ENCODE data around the gene ZBTB5. TPM values are rescaled to one million over a fixed set of nuclear protein-coding genes. Genes with fewer than 3 reads are reported as not detected.
A peak's percentile ranks its signal among the peaks of the same experiment; 100 is the strongest.

The ZBTB5 gene
- total and polyA plus RNA-seq, 9 of the 15 experiments (the other 6 are each of a cell fraction or from before 2014, with no cell fraction given), result 2.3 to 43.2 (median 15.5) TPM

- TF ChIP-seq ZMIZ1 (IDR thresholded peaks at IDR 0.05; ENCODE audit: low read depth in 2 of 2, low read length in 2 of 2) (no peak), RAD21 (CRISPR knock-in tag; conservative IDR thresholded peaks at IDR 0.05 in 1 of 2, IDR thresholded peaks at IDR 0.05 in 1 of 2) (no peak), ZNF79 (CRISPR knock-in tag; IDR thresholded peaks at IDR 0.05; ENCODE audit: low read depth) (no peak), HLTF (IDR thresholded peaks at IDR 0.05) (no peak), TAF9B (IDR thresholded peaks at IDR 0.05; ENCODE audit: partially characterized antibody) (no peak), ZBTB11 (CRISPR knock-in tag; IDR thresholded peaks at IDR 0.05) (0 out of 6 replicates have a peak, but pooled peaks of 1 of the 3 experiments have one; percentile 16), NR3C1 (CRISPR knock-in tag; IDR thresholded peaks at IDR 0.05) (no peak), ETV5 (CRISPR knock-in tag; IDR thresholded peaks at IDR 0.05; ENCODE audit: low read depth) (0 out of 2 replicates have a peak, but pooled peaks have one; percentile 14), TCF3 (CRISPR knock-in tag; IDR thresholded peaks at IDR 0.05) (no peak), CAMTA2 (CRISPR knock-in tag; conservative IDR thresholded peaks at IDR 0.05) (no peak), DPF2 (IDR thresholded peaks at IDR 0.05) (peak; percentile 37; the same call in 1 of the 2 replicates), SLC30A9 (CRISPR knock-in tag; IDR thresholded peaks at IDR 0.05) (no peak), MYNN (IDR thresholded peaks at IDR 0.05) (no peak), MYNN (CRISPR knock-in tag; IDR thresholded peaks at IDR 0.05) (no peak), ZNF695 (CRISPR knock-in tag; IDR thresholded peaks at IDR 0.05) (no peak), NCOA6 (IDR thresholded peaks at IDR 0.05) (no peak)
- TF ChIP-seq, protein P1, sequence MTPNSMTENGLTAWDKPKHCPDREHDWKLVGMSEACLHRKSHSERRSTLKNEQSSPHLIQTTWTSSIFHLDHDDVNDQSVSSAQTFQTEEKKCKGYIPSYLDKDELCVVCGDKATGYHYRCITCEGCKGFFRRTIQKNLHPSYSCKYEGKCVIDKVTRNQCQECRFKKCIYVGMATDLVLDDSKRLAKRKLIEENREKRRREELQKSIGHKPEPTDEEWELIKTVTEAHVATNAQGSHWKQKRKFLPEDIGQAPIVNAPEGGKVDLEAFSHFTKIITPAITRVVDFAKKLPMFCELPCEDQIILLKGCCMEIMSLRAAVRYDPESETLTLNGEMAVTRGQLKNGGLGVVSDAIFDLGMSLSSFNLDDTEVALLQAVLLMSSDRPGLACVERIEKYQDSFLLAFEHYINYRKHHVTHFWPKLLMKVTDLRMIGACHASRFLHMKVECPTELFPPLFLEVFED (CRISPR knock-in tag; conservative IDR thresholded peaks at IDR 0.05), result no peak
- TF ChIP-seq, protein P2, sequence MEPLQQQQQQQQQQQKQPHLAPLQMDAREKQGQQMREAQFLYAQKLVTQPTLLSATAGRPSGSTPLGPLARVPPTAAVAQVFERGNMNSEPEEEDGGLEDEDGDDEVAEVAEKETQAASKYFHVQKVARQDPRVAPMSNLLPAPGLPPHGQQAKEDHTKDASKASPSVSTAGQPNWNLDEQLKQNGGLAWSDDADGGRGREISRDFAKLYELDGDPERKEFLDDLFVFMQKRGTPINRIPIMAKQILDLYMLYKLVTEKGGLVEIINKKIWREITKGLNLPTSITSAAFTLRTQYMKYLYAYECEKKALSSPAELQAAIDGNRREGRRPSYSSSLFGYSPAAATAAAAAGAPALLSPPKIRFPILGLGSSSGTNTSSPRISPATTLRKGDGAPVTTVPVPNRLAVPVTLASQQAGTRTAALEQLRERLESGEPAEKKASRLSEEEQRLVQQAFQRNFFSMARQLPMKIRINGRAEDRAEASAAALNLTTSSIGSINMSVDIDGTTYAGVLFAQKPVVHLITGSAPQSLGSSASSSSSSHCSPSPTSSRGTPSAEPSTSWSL (CRISPR knock-in tag; IDR thresholded peaks at IDR 0.05; ENCODE audit: borderline replicate concordance), result no peak
Measured at GRCh38 chr9:37465249-37466036, at the start of gene ZBTB5 (continued).

Measured in K562 (cell line).